HG03064 (cell line): ENCODE results near the gene KRTAP4-2.
"Not testable (repeated sequence)": the region's sequence is repeated elsewhere in the genome, so short reads cannot be mapped to it uniquely, and the experiment has no call there.

Experiments
- ATAC-seq: cut with Tn5 transposase; IDR thresholded peaks from one replicate; pipeline ENCODE4 v1.9.1; 2021; ENCODE audit warnings: low read depth; ENCODE audit not compliant: unreplicated experiment

Gene KRTAP4-2

DNA sequence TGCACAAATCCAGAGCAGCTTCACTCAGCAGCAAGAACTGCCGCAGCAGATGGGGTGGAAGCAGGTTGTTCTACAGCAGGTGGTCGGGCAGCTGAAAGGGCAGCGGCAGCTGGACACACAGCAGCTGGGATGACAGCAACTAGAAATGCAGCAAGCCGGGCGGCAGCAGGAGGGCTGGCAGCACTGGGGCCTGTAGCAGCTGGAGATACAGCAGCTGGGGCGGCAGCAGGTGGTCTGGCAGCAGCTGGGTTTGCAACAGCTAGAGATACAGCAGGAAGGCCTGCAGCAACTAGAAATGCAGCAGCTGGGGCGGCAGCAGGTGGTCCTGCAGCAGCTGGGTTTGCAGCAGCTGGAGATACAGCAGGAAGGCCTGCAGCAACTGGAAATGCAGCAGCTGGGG is 10.5 kb downstream of the KRTAP4-2 start:
- no peak for ATAC-seq

- no peak for ATAC-seq
Measured at GRCh38 chr17:41163828-41164227, 14.2 kb downstream of the KRTAP4-2 start.

DNA sequence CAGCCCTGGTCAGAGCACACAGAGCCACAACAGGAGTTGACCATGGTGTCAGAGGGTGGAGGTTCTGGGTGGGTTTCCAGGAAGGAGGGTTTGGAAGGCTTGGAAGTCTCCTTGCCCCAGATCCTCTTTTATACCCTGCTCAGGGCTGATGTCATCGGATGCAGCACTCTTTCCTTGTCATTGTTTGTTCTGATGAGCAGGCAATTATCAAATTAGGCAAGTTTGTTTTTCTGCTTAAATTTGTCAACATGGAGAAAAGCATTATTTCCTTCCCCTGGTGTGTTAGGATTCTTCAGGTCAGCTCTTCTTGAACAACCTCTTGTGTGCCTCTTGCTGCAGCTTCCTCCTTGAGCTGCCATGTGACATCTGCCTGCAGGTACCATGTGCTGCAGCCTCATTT is 17.4 kb downstream of the KRTAP4-2 start, which contains the start of gene KRTAP4-4:
KRTAP4-4 (minus strand) TSS at position 101 of the 400 bp plus-strand sequence; CDS start at position 44, 57 bp downstream.
- ATAC-seq = no peak

GRCh38 chr17:41160190-41160589 is 17.8 kb downstream of the KRTAP4-2 start:
- not testable (repeated sequence) for ATAC-seq

- no peak for ATAC-seq
Measured at GRCh38 chr17:41153856-41154255, 24.2 kb downstream of the KRTAP4-2 start.

GRCh38 chr17:41151525-41151924 is 26.5 kb downstream of the KRTAP4-2 start:
- ATAC-seq = no peak

GRCh38 chr17:41150026-41150425 is 28.0 kb downstream of the KRTAP4-2 start:
- no peak for ATAC-seq

- no peak for ATAC-seq
Measured at GRCh38 chr17:41149652-41149985, 28.4 kb downstream of the KRTAP4-2 start, which contains the start of gene KRTAP4-5. TSS of gene KRTAP4-5 (minus strand) at chr17:41149825. CDS start at chr17:41149767, 58 bp downstream.

GRCh38 chr17:41148971-41149651 is 28.9 kb downstream of the KRTAP4-2 start:
- not testable (repeated sequence) for ATAC-seq

GRCh38 chr17:41147531-41148204 is 30.4 kb downstream of the KRTAP4-2 start:
- ATAC-seq = no peak

DNA sequence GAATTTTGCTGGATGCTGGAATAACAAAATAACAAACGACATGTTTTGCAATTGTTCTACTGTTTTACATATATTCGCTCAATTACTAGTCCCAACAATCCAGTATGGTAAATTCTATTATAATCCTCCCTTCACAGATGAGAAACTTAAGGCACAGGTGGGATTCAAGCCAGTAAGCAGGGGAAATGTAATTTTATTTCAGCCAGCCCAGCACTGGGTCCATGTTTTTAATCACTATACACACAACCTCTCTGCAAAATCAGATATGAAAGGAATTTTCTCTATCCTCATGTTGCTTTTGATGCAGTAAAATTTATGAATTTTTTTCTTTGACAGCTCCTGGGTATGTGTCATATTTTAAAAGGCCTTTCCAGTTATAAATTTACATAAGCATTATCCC is 32.8 kb downstream of the KRTAP4-2 start:
- no peak for ATAC-seq

DNA sequence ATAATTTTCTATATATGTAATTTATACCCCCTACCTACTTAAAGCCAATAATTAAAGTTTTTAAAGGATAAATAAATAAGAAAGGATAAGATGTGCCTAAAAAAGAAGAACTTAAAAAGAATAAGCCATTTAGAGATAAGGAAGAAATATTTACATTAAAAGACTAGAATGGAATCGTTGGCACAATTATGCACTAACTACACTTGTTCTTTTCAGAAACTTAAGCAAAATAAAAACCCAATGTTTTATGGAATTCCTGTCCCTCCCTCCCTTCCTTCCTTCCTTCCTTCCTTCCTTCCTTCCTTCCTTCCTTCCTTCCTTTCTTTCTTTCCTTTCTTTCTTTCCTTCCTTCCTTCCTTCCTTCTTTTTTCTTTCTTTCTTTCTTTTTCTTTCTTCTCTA is 33.2 kb downstream of the KRTAP4-2 start:
- no peak for ATAC-seq

DNA sequence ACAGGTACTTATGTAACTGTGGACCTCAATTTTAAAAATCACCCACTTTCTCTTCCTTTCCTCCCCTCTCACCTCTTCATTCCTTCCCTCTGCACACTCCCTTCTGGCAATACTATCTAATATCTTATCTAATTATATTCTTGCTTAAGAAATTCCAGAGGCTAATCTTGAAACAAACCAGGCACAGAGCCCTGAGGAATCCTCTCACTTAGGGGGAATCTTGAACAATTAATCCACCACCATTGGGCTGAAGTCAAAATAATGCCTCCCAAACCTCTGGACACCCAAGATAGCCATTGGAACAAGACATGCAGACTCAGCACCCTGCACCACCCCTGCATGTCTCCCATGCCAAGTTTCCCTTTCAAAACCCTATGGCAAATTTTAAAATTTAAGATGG is 36.7 kb downstream of the KRTAP4-2 start:
- ATAC-seq = no peak

DNA sequence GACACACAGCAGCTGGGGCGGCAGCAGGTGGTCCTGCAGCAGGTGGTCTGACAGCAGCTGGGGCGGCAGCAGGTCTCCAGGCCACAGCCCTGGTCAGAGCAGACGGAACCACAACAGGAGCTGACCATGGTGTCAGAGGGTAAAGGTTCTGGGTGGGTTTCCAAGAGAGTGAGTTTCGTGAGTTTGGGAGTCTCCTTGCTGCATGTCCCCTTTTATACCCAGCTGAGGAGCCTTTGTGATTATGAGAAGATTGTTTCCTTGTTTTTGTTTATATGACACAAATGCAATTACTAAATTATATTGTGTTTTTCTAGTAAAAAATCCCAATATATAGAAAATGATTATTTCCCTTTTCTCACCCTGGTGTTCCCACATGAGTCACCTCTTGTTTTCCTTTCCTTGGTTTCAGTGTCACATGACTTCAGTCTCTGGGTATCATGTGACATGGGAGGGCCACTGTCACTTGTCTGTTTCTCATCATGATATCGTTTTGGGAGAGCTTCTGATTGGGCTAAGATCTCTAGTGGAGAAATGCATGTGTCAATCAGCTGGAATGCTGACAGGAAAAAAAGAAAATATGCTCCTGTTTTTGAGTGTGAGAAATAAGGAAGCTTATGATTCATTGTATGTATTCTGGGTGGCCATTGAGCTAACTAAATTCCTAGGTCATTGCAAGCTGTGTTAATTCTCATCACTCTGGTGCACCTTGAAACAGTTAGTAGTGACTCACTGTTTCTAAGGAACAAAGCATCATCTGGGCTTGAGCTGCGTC is 37.5 kb downstream of the KRTAP4-2 start, which contains the start of gene KRTAP4-6:
KRTAP4-6 (minus strand) TSS at position 185 of the 772 bp plus-strand sequence; CDS start at position 128, 57 bp downstream.
- ATAC-seq = no peak

GRCh38 chr17:41139865-41140264 is 38.2 kb downstream of the KRTAP4-2 start:
- not testable (repeated sequence) for ATAC-seq

- no peak for ATAC-seq
Measured at GRCh38 chr17:41133880-41134735, 43.9 kb downstream of the KRTAP4-2 start.

DNA sequence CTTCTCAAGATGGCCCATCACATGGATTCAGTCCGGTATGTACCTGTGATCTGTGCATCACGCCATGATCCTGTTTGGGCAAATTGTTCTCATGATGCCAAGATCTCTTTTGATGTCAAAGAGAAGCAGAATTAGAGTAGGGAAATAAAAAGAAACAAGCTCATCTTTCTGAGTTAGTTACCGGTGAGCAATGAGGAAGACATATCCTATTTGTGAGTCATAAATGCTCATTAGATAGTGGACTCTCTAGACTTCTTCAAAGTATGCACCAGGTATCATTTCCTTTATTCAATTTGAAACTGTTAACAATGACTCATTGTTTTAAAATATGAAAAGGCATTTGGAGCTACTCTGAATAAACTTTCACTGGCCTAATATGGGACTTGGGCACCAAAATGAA is 46.0 kb downstream of the KRTAP4-2 start:
- no peak for ATAC-seq
